Left lung (tissue), 10 donors: ENCODE results near the gene GPR158. TPM values are rescaled to one million over a fixed set of nuclear protein-coding genes. Genes with fewer than 3 reads are reported as not detected.

ENCODE experiments used
- ATAC-seq: fragments of 200-7000 bp; cut with Tn5 transposase; one replicate; pipeline ENCODE4 v1.9.1; 2020; ENCODE audit warnings: moderate library complexity
- DNase-seq, 4 donors: peaks; one replicate each; pipeline ENCODE4 v3.0.0-alpha.2; 2013 to 2020
- H3K27ac ChIP-seq, 2 donors: fragments of 200-600 bp; sonication (generic) in 1 of 2; one replicate each; pipeline versions ENCODE4 v1.5.0 to v1.8.0; 2020 to 2021
- H3K27me3 ChIP-seq, 2 donors: fragments of 200-600 bp; sonication (generic) in 1 of 2; one replicate each; pipeline versions ENCODE4 v1.5.0 to v1.8.0; 2020 to 2021
- H3K36me3 ChIP-seq, 2 donors: fragments of 200-600 bp; sonication (generic) in 1 of 2; one replicate each; pipeline versions ENCODE4 v1.5.0 to v1.8.0; 2020 to 2021
- H3K4me1 ChIP-seq, 2 donors: fragments of 200-600 bp; one replicate each; pipeline ENCODE4 v1.8.0; 2021
- H3K4me3 ChIP-seq, 2 donors: fragments of 200-600 bp; sonication (generic) in 1 of 2; one replicate each; pipeline versions ENCODE4 v1.5.0 to v1.8.0; 2020 to 2021; ENCODE audit warnings: mild to moderate bottlenecking in 1 of 2
- H3K9me3 ChIP-seq, 2 donors: fragments of 200-600 bp; sonication (generic) in 1 of 2; one replicate each; pipeline versions ENCODE4 v1.5.0 to v1.8.0; 2020 to 2021
- intact Hi-C, 2 donors: fragments of 100-400 bp; cut with DNase I; formaldehyde crosslinking; loops; one replicate each; pipeline versions ENCODE4 v1.11.2 to v1.14.2; 2022
- polyA plus RNA-seq, 6 donors: library from polyadenylated mRNA; unstranded; fragments of 120-200 nt; gene quantifications; one replicate each; pipeline ENCODE4 v1.2.1, GENCODE V29; 2013; ENCODE audit not compliant: insufficient read length in 6 of 6
- total RNA-seq, 2 donors: library from RNA; stranded (reverse); fragmentation: NEBNext Ultra II Directional; extraction: Animal tissue kit (Norgen Biotek cat#: 25700); gene quantifications; one replicate each; pipeline ENCODE4 v1.2.1, GENCODE V29; 2021
- TF ChIP-seq, protein P1 (sequence below), 2 donors: fragments of 200-600 bp; sonication (generic) in 1 of 2; IDR thresholded peaks; one replicate each; pipeline versions ENCODE4 v1.5.0 to v1.8.0; 2021; ENCODE audit warnings: antibody characterized with exemption in 2 of 2
- donor health status: DM: no; HTN: yes; CAD: no.
- donor health status: DM: no; HTN: no; CAD: no.

Gene GPR158
- total and polyA plus RNA-seq, 8 donors: 0.05 to 1.5 (median 0.88) TPM

DNA sequence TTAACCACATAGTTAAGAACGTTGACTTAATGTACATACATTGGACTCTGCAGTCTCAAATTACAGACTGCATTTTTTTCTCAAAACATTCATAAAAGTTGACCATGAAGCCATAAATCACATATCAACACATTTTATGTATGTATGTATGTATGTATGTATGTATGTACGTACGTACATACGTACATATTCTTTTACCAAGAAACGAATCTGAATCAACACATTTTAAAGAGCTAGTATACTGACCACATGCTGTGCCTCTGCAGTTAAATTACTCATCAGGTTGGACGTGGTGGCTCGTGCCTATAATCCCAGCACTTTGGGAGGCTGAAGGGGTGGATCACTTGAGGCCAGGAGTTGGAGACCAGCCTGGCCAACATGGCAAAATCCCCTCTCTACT lies 105.8 kb downstream of the GPR158 start:
- Histone ChIP-seq H3K27ac (no peak overlapping the region), H3K9me3 (peaks cover 0 to 63% of the 10 kb centered on the region in 2 donors), H3K36me3 (no peaks in the 10 kb centered on the region), H3K4me1 (no peaks in the 10 kb centered on the region), H3K27me3 (no peaks in the 10 kb centered on the region), H3K4me3 (no peak overlapping the region)
- DNase-seq: no peak
- ATAC-seq: no peak
- intact Hi-C loops: no loop called here
- TF ChIP-seq, protein P1, sequence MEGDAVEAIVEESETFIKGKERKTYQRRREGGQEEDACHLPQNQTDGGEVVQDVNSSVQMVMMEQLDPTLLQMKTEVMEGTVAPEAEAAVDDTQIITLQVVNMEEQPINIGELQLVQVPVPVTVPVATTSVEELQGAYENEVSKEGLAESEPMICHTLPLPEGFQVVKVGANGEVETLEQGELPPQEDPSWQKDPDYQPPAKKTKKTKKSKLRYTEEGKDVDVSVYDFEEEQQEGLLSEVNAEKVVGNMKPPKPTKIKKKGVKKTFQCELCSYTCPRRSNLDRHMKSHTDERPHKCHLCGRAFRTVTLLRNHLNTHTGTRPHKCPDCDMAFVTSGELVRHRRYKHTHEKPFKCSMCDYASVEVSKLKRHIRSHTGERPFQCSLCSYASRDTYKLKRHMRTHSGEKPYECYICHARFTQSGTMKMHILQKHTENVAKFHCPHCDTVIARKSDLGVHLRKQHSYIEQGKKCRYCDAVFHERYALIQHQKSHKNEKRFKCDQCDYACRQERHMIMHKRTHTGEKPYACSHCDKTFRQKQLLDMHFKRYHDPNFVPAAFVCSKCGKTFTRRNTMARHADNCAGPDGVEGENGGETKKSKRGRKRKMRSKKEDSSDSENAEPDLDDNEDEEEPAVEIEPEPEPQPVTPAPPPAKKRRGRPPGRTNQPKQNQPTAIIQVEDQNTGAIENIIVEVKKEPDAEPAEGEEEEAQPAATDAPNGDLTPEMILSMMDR (IDR thresholded peaks at IDR 0.05): no peak

DNA sequence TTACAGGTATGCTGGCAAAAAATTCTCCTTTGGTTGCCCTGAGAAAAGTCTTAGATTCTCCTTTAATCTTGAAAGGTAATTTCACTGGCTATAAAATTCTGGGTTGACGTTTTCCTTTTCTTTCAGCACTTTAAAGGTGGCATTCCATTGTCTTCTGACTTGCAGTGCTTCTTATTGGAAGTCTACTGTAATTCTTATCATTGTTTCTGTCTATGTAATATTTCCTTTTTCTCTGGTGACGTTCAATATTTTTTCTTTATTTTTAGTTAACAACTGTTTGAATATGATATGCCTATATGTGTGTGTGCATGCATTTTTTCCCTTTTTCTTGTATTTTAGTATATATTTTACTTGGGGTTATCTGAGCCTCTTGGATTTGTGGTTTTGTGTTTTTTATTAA lies 111.0 kb downstream of the GPR158 start:
- ATAC-seq (no peak), DNase-seq (no peak)
- H3K9me3 ChIP-seq: peaks cover 0 to 40% of the 10 kb centered on the region in 2 donors
- intact Hi-C loops: no loop called here
- TF ChIP-seq, protein P1 (IDR thresholded peaks at IDR 0.05): no peak
- no peaks in the 10 kb centered on the region for H3K27me3 ChIP-seq
- H3K4me1 ChIP-seq: no peaks in the 10 kb centered on the region
- H3K4me3 ChIP-seq: no peak overlapping the region
- H3K36me3 ChIP-seq: no peaks in the 10 kb centered on the region
- no peak overlapping the region for H3K27ac ChIP-seq

DNA sequence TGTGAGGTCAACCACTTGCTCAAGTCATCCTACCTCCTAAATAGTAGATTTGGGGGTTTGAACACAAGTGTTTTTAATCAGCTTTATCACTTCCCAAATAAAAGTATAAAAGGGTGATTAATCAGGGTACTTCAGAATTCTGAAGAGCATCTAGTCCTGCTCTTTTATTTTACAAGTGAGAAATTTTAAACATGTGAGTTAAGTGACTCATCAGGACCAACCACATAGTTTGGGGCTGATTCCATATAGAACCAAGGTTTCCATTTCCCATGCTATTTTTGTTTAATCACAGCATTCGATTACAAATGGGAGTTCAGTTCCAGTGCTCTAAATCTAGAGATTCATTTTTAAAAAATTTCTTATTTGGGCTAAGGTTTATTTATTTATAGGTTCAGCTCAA lies 113.4 kb downstream of the GPR158 start:
- Histone ChIP-seq H3K36me3 (no peaks in the 10 kb centered on the region), H3K4me1 (no peaks in the 10 kb centered on the region), H3K9me3 (peaks cover 0 to 37% of the 10 kb centered on the region in 2 donors), H3K4me3 (no peak overlapping the region), H3K27me3 (no peaks in the 10 kb centered on the region), H3K27ac (no peak overlapping the region)
- DNase-seq: no peak
- intact Hi-C loops: no loop called here
- TF ChIP-seq, protein P1 (IDR thresholded peaks at IDR 0.05): no peak
- ATAC-seq: no peak

DNA sequence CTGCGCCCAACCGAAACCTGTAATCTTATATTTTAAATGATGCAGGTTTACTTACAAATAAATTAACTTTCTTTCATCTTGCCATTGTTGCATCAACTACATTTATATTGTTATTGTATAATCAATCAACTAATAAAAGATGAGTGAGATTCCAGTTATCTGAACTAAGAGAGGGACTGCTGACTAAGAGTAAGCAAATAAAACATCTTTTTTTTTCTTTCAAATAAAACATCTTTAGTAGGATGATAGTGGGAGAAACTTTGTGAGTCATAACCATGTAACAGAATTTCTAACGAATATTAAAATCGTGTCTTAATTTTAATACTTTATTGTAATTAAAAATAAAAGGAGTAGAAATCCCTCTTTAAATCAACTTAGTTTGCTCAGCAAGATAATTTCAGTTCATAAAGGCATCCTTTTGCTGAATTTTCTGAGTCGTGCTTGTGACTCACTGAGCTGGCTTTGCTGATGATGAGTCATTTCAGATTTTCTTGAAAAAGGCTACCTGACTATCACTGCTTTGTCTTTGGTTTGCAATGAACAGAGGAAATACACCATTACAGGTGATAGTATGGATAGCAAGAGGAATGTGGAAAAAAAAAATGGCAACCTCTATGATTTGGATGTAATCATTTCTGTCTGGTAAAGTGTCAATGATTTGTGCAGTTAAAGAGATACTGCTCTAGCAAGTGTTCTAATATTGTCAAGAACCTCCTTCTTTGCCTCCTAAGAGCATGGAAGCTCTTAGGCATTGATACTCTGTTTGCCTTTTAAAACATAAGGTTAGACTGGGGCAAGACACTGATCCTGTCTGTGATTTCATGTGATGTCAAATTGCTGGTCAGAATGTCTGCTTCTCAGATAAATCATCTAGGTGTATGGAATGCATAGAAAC lies 119.5 kb downstream of the GPR158 start:
- H3K9me3 ChIP-seq: no peaks in the 10 kb centered on the region
- H3K27ac ChIP-seq: no peak overlapping the region
- TF ChIP-seq, protein P1 (IDR thresholded peaks at IDR 0.05): no peak
- no peak overlapping the region for H3K4me3 ChIP-seq
- no peaks in the 10 kb centered on the region for H3K27me3 ChIP-seq
- intact Hi-C loops: no loop called here
- no peaks in the 10 kb centered on the region for H3K4me1 ChIP-seq
- no peak for ATAC-seq
- H3K36me3 ChIP-seq: no peaks in the 10 kb centered on the region
- no peak for DNase-seq

DNA sequence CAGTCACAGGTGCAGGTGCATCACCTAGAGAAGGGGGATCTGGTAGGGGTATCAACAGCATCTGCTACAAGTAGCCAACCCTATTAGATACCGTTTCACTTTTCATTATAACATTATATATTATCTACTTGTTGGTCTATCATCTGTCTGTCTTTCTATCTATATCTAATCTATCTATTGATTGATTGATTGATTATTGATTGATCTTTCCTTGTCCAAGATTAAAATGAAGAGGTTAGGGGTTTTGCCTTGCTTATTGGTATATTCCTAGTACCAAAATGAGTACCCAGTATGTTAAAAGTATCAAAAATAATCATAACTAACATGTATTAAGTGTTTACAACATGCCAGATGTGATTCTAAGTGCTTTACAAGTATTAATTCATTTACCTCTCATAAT lies 121.5 kb downstream of the GPR158 start:
- Histone ChIP-seq H3K4me1 (no peaks in the 10 kb centered on the region), H3K27me3 (no peaks in the 10 kb centered on the region), H3K9me3 (no peaks in the 10 kb centered on the region), H3K36me3 (no peaks in the 10 kb centered on the region), H3K27ac (no peak overlapping the region), H3K4me3 (no peak overlapping the region)
- TF ChIP-seq, protein P1 (IDR thresholded peaks at IDR 0.05): no peak
- intact Hi-C loops: no loop called here
- DNase-seq (no peak), ATAC-seq (no peak)
